SK-N-SH (cell line): Measurements from ENCODE around the gene RILPL1.

Experiments
- ELF1 ChIP-seq: IDR thresholded peaks from 2 replicates; pipeline ENCODE4 v1.4.0; 2012
- EP300 ChIP-seq, 2 experiments: IDR thresholded peaks; 2 replicates each; pipeline versions ENCODE4 v1.4.0 to v1.6.1; 2012; ENCODE audit warnings: borderline replicate concordance in 1 of 2, low read depth in 1 of 2, low read length in 1 of 2
- FOSL2 ChIP-seq: IDR thresholded peaks from 2 replicates; pipeline ENCODE4 v1.4.0; 2012; ENCODE audit warnings: low read depth, mild to moderate bottlenecking, moderate library complexity, borderline replicate concordance
- GABPA ChIP-seq: IDR thresholded peaks from 2 replicates; pipeline ENCODE4 v1.4.0; 2012; ENCODE audit warnings: low read depth, mild to moderate bottlenecking
- MEF2A ChIP-seq: IDR thresholded peaks from 2 replicates; pipeline ENCODE4 v1.4.0; 2012; ENCODE audit warnings: low read depth, borderline replicate concordance
- MXI1 ChIP-seq: IDR thresholded peaks from 2 replicates; pipeline ENCODE4 v1.6.1; 2012; ENCODE audit warnings: mild to moderate bottlenecking, low read depth, low read length, improper control_type of control experiment
- NRF1 ChIP-seq: IDR thresholded peaks from 2 replicates; pipeline ENCODE4 v1.6.1; 2012; ENCODE audit warnings: low read depth, mild to moderate bottlenecking, low read length
- POLR2AphosphoS5 ChIP-seq: IDR thresholded peaks from 2 replicates; pipeline ENCODE4 v1.6.1; 2012; ENCODE audit warnings: low read depth, low read length
- RAD21 ChIP-seq: IDR thresholded peaks from 2 replicates; pipeline ENCODE4 v1.6.1; 2012; ENCODE audit warnings: mild to moderate bottlenecking, low read length
- RCOR1 ChIP-seq: fragments of 150-350 bp; IDR thresholded peaks from 2 replicates; pipeline ENCODE4 v1.6.1; 2017; ENCODE audit warnings: antibody characterized with exemption, low read length
- TF ChIP-seq, protein P1 (sequence below): fragments of 200-600 bp; sonication (generic); IDR thresholded peaks from 2 replicates; pipeline ENCODE4 v1.6.1; 2017; ENCODE audit warnings: antibody characterized with exemption, mild to moderate bottlenecking, moderate library complexity
- TF ChIP-seq, protein P2 (sequence below): IDR thresholded peaks from 2 replicates; pipeline ENCODE4 v1.6.1; 2012; ENCODE audit warnings: mild to moderate bottlenecking, low read depth, low read length, moderate library complexity
- TF ChIP-seq, protein P3 (sequence below): fragments of 150-350 bp; IDR thresholded peaks from 2 replicates; pipeline ENCODE4 v1.6.1; 2016; ENCODE audit warnings: mild to moderate bottlenecking, low read depth, low read length

DNA sequence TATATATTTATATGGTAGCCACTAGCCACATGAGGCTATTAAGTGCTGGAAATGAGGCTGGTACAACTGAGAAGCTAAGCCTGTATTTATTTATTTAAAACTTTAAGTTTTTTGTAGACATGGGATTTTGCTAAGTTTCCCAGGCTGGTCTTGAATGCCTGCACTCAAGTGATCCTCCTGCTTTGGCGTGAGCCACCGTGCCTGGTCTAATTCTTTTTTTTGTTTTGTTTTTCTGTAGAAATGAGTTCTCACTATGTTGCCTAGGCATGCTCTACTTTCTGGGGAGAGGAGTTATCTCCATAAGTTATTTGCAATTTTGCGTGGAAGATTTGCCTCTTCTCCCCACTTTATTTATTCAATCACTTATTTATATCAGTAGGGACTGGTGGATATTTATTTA, 80.4 kb downstream of the RILPL1 start:
- TF ChIP-seq, protein P1, sequence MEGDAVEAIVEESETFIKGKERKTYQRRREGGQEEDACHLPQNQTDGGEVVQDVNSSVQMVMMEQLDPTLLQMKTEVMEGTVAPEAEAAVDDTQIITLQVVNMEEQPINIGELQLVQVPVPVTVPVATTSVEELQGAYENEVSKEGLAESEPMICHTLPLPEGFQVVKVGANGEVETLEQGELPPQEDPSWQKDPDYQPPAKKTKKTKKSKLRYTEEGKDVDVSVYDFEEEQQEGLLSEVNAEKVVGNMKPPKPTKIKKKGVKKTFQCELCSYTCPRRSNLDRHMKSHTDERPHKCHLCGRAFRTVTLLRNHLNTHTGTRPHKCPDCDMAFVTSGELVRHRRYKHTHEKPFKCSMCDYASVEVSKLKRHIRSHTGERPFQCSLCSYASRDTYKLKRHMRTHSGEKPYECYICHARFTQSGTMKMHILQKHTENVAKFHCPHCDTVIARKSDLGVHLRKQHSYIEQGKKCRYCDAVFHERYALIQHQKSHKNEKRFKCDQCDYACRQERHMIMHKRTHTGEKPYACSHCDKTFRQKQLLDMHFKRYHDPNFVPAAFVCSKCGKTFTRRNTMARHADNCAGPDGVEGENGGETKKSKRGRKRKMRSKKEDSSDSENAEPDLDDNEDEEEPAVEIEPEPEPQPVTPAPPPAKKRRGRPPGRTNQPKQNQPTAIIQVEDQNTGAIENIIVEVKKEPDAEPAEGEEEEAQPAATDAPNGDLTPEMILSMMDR = no peak
- TF ChIP-seq, protein P2, sequence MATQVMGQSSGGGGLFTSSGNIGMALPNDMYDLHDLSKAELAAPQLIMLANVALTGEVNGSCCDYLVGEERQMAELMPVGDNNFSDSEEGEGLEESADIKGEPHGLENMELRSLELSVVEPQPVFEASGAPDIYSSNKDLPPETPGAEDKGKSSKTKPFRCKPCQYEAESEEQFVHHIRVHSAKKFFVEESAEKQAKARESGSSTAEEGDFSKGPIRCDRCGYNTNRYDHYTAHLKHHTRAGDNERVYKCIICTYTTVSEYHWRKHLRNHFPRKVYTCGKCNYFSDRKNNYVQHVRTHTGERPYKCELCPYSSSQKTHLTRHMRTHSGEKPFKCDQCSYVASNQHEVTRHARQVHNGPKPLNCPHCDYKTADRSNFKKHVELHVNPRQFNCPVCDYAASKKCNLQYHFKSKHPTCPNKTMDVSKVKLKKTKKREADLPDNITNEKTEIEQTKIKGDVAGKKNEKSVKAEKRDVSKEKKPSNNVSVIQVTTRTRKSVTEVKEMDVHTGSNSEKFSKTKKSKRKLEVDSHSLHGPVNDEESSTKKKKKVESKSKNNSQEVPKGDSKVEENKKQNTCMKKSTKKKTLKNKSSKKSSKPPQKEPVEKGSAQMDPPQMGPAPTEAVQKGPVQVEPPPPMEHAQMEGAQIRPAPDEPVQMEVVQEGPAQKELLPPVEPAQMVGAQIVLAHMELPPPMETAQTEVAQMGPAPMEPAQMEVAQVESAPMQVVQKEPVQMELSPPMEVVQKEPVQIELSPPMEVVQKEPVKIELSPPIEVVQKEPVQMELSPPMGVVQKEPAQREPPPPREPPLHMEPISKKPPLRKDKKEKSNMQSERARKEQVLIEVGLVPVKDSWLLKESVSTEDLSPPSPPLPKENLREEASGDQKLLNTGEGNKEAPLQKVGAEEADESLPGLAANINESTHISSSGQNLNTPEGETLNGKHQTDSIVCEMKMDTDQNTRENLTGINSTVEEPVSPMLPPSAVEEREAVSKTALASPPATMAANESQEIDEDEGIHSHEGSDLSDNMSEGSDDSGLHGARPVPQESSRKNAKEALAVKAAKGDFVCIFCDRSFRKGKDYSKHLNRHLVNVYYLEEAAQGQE = no peak
- TF ChIP-seq MEF2A (no peak), MXI1 (no peak), POLR2AphosphoS5 (no peak), ELF1 (no peak), GABPA (no peak), EP300 (IDR thresholded peaks at IDR 0.05; ENCODE audit: borderline replicate concordance in 1 of 2, low read depth in 1 of 2, low read length in 1 of 2) (no peak), RCOR1 (no peak), NRF1 (no peak), FOSL2 (no peak), RAD21 (no peak)
- TF ChIP-seq, protein P3, sequence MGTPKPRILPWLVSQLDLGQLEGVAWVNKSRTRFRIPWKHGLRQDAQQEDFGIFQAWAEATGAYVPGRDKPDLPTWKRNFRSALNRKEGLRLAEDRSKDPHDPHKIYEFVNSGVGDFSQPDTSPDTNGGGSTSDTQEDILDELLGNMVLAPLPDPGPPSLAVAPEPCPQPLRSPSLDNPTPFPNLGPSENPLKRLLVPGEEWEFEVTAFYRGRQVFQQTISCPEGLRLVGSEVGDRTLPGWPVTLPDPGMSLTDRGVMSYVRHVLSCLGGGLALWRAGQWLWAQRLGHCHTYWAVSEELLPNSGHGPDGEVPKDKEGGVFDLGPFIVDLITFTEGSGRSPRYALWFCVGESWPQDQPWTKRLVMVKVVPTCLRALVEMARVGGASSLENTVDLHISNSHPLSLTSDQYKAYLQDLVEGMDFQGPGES = no peak
